Large intestine (tissue), 3 donors: Measurements from ENCODE around the gene TRPM8. TPM values are rescaled to one million over a fixed set of nuclear protein-coding genes. Genes with fewer than 3 reads are reported as not detected.

Experiments
- DNase-seq, 2 donors: peaks; one replicate each; pipeline versions ENCODE4 v3.0.0 to v3.0.0-alpha.2; 2013
- H3K27ac ChIP-seq: one replicate; pipeline ENCODE4 v1.5.1; 2013; ENCODE audit warnings: low read length
- H3K27me3 ChIP-seq: 2 replicates; pipeline ENCODE4 v1.6.1; 2013; ENCODE audit warnings: low read length; ENCODE audit not compliant: control insufficient read depth, insufficient read depth
- H3K36me3 ChIP-seq: 2 replicates; pipeline ENCODE4 v1.6.1; 2013; ENCODE audit warnings: low read length; ENCODE audit not compliant: control insufficient read depth, insufficient read depth
- H3K4me1 ChIP-seq: one replicate; pipeline ENCODE4 v1.6.1; 2013; ENCODE audit warnings: low read length; ENCODE audit not compliant: control insufficient read depth, insufficient read depth
- H3K4me3 ChIP-seq: one replicate; pipeline ENCODE4 v1.5.1; 2013; ENCODE audit warnings: low read length
- H3K9me3 ChIP-seq: one replicate; pipeline ENCODE4 v1.6.1; 2013; ENCODE audit warnings: mild to moderate bottlenecking, low read depth, low read length, moderate library complexity; ENCODE audit not compliant: control insufficient read depth
- whole genome bisulfite sequencing: methylation state at CpG from one replicate; pipeline ENCODE4 v1.1.5; 2013; ENCODE audit warnings: low lambda C conversion rate; ENCODE audit not compliant: insufficient coverage; 5-methylcytosine and 5-hydroxymethylcytosine counted together
- polyA plus RNA-seq: library from polyadenylated mRNA; unstranded; fragments of 120-200 nt; gene quantifications from one replicate; pipeline ENCODE4 v1.2.1, GENCODE V29; 2013

TRPM8 gene
- polyA plus RNA-seq, 1 donor, result 0.15 TPM

GRCh38 chr2:233912691-233913423 is 4.3 kb upstream of the TRPM8 start:
- no peaks in the 10 kb centered on the region for H3K9me3 ChIP-seq
- peak; percentile 58 to 83 for DNase-seq
- peaks cover 3% of the 10 kb centered on the region for H3K4me1 ChIP-seq
- H3K27ac ChIP-seq, result peak overlapping the region; percentile 21
- H3K36me3 ChIP-seq, result no peaks in the 10 kb centered on the region
- H3K27me3 ChIP-seq, result peaks cover 7% of the 10 kb centered on the region
- 40% methylated on average over 1 of the region's 9 CpGs for WGBS
- H3K4me3 ChIP-seq, result no peak overlapping the region

GRCh38 chr2:233915128-233915527 is 2.0 kb upstream of the TRPM8 start:
- Histone ChIP-seq H3K27ac (no peak overlapping the region), H3K4me1 (peaks cover 3% of the 10 kb centered on the region), H3K9me3 (no peaks in the 10 kb centered on the region), H3K36me3 (no peaks in the 10 kb centered on the region), H3K4me3 (no peak overlapping the region), H3K27me3 (peaks cover 7% of the 10 kb centered on the region)
- peak; percentile 15 to 57 for DNase-seq
- 38% methylated on average over 1 of the region's 2 CpGs for WGBS

DNA sequence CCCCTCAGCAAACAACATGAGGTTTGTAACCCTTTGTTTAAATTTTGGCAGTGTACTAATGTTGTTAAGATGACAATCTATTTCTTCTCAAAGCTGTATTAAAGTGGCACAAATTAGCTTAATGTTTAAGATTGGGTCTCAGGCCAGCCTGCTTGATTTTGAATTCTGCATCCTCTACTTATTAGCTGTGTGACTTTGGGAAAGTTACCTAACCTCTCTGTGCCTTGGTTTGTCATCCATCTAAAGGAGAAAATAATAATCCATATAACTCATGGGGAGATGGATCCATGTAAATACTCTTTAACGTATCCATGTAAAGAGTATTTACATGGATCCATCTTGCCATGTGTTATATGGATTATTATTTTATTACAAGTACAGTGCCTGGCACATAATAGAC is 2.1 kb downstream of the TRPM8 start:
- peaks cover 7% of the 10 kb centered on the region for H3K27me3 ChIP-seq
- H3K9me3 ChIP-seq, result no peaks in the 10 kb centered on the region
- H3K4me3 ChIP-seq, result no peak overlapping the region
- no peaks in the 10 kb centered on the region for H3K36me3 ChIP-seq
- DNase-seq, result no peak
- WGBS, result no CpG with 5 or more reads among the region's 1 CpG
- H3K27ac ChIP-seq, result no peak overlapping the region
- no peaks in the 10 kb centered on the region for H3K4me1 ChIP-seq

DNA sequence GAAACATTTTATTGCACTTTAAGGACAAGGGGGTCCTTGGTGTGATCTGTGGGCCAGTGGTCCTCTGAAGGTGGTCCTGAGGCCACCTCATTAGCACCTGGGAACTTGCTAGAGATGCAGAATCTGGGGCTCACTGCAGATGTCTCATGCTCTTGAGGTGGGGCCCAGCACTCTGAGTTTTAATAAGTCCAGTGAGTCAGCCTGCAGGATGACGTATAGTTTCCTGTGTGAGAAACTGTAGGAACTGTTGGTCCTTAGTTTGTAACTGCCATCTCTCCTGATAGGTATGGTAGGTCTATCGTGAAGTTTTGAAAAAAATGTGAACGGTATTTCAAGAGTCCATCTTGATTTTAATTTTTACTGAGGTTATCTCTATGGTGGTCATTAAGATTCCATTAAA is 2.8 kb downstream of the TRPM8 start:
- DNase-seq, result no peak
- no peak overlapping the region for H3K27ac ChIP-seq
- no CpG with 5 or more reads among the region's 3 CpGs for WGBS
- H3K36me3 ChIP-seq, result no peaks in the 10 kb centered on the region
- H3K4me1 ChIP-seq, result no peaks in the 10 kb centered on the region
- H3K4me3 ChIP-seq, result no peak overlapping the region
- H3K9me3 ChIP-seq, result no peaks in the 10 kb centered on the region
- H3K27me3 ChIP-seq, result peaks cover 7% of the 10 kb centered on the region

DNA sequence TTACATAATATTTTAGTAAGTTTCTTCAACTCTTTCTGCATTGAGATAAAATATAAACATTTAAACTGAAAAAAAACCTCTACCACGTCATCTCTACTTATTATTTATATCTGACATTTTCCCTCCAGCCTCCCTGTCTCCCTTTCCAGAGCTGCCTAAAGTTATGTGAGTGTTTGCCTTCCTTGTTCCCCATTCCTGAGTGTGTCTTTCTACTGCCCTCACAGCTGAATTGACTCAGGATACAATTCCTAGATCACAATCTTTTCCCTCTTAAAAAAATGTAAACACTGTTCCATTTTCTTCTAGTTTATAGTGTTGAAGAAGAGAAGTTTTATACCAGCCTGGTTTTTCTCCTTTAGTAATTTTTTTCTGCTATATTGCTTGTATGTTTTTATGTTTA is 5.3 kb downstream of the TRPM8 start:
- H3K4me3 ChIP-seq, result no peak overlapping the region
- no peak overlapping the region for H3K27ac ChIP-seq
- H3K36me3 ChIP-seq, result no peaks in the 10 kb centered on the region
- no peaks in the 10 kb centered on the region for H3K4me1 ChIP-seq
- no peaks in the 10 kb centered on the region for H3K9me3 ChIP-seq
- H3K27me3 ChIP-seq, result peaks cover 3% of the 10 kb centered on the region
- 29% methylated on average over 1 of the region's 1 CpG for WGBS
- no peak for DNase-seq

GRCh38 chr2:233925402-233925801 is 8.2 kb downstream of the TRPM8 start:
- DNase-seq, result no peak
- no CpG with 5 or more reads among the region's 7 CpGs for WGBS
- Histone ChIP-seq H3K36me3 (no peaks in the 10 kb centered on the region), H3K27ac (no peak overlapping the region), H3K4me3 (no peak overlapping the region), H3K27me3 (peaks cover 3% of the 10 kb centered on the region), H3K9me3 (no peaks in the 10 kb centered on the region), H3K4me1 (no peaks in the 10 kb centered on the region)

- Histone ChIP-seq H3K27me3 (peaks cover 12% of the 10 kb centered on the region), H3K4me3 (no peak overlapping the region), H3K27ac (no peak overlapping the region), H3K36me3 (no peaks in the 10 kb centered on the region), H3K4me1 (no peaks in the 10 kb centered on the region), H3K9me3 (no peaks in the 10 kb centered on the region)
- no peak for DNase-seq
- WGBS, result no CpG with 5 or more reads among the region's 4 CpGs
These were observed 9.6 kb downstream of the TRPM8 start for GRCh38 chr2:233926806-233927205.

DNA sequence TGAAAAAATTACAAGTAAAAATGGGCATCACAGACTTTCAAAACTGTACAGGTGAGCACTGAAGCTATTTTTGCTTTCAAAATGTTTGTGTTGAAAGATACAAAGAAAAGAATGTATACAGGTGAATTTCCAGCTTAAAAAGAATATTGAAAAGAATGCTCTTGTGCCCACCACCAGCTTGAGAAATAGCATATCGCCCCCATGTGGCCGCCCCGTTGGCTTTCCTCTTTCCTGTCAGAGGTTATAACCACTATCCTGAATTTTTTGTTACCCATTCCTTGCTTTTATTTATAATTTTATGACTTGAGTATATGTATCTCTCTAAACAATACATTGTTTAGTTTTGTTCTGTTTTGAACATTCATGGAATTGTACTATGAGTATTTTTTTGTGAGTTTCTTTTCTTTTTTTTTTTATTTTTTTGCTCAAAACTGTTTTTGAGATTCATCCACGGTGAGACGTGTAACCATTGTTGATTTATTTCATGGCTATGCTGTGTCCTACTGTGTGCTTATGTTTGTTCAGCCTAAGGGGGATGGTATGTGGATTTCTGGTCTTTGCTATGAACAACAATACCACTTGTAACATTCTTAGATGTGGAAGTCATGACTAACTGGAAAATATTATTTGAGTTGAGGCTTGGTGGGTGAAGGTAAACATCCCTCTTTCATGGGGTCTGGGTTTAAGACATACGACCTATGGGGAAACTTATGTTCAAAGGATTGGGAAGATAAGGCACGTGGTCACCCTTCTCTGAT is 11.6 kb downstream of the TRPM8 start:
- Histone ChIP-seq H3K27ac (no peak overlapping the region), H3K27me3 (peaks cover 17% of the 10 kb centered on the region), H3K4me1 (no peaks in the 10 kb centered on the region), H3K4me3 (no peak overlapping the region), H3K9me3 (no peaks in the 10 kb centered on the region), H3K36me3 (no peaks in the 10 kb centered on the region)
- DNase-seq, result no peak
- WGBS, result no CpG with 5 or more reads among the region's 7 CpGs

DNA sequence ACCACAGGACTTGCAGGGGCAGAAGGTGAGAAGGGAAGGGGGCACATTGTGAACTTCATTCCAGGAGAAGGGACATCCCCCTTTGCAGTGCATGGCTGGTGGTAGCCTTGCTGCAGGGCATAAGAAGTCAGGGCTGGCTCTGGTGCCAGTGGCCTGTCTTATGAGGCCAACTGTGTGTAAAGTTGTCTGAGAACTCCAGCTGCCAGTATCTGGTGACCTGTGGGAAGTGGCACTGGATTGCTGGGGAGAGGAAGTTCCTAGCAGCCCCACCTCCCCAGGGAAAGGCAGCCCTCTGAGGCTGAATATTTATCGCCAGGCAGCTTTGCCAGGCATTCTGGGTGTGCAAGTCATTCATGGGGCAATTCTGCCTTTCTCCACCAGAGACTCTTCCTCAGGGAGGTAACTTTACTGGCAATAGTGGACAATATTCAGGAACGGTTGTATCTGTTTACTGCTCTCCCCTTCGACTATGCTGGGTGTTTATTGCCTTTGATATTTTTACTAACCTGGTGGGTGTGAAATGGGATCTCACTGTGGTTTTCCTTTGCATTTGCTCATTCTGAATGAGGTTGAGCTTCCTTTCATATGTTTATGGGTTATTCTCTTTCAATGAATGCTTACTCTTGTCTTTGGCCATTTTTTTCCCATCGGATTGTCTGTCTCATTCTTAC is 12.3 kb downstream of the TRPM8 start:
- DNase-seq, result no peak
- H3K27ac ChIP-seq, result no peak overlapping the region
- no peak overlapping the region for H3K4me3 ChIP-seq
- no peaks in the 10 kb centered on the region for H3K4me1 ChIP-seq
- 57% methylated on average over 1 of the region's 4 CpGs for WGBS
- H3K9me3 ChIP-seq, result no peaks in the 10 kb centered on the region
- H3K27me3 ChIP-seq, result peaks cover 21% of the 10 kb centered on the region
- H3K36me3 ChIP-seq, result no peaks in the 10 kb centered on the region

DNA sequence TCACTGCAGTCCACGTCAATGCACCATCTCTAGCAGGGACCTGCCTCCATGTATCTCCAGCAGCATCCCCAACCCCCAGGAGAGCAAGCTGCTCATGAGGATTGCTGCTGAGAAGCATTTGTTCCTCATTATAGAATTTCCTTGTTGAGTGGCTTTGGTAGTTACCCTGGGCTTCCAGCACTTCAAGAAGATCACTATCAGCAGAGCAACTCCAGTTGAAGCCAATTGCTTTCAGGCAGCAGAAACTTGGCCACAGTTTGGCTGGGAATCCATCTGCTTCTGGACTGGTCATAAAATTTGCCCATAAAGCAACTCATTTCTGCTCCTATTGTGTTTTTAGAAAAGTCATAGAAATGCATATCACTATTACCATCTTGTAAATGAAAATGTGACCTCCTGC is 17.4 kb downstream of the TRPM8 start:
- no CpG with 5 or more reads among the region's 1 CpG for WGBS
- Histone ChIP-seq H3K27me3 (peaks cover 36% of the 10 kb centered on the region), H3K4me3 (no peak overlapping the region), H3K4me1 (no peaks in the 10 kb centered on the region), H3K27ac (no peak overlapping the region), H3K36me3 (no peaks in the 10 kb centered on the region), H3K9me3 (peaks cover 2% of the 10 kb centered on the region)
- no peak for DNase-seq
